ENCODE results near the gene HINFP. TPM values are rescaled to one million over a fixed set of nuclear protein-coding genes. Genes with fewer than 3 reads are reported as not detected.

The HINFP gene
- polyA plus RNA-seq, 1 experiment, result 14.9 TPM

DNA sequence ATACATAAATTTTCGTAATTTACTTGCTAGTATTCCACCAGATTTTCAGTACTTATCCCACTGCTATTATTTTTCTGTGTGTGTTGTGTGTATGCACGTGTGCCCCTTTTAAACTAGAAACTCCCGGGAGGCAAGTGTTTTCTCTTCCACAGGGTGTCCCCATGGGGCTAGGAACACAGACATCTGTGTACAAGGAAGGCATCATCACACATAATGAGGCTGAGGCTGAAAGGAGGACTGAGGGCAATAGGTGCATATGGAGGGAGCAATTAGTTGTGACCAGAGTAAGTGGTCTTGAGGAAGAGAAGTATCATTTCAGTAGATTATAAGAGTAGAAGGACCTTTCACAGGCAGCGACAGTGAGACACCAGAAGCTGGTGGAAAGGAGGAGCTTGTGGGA is 17.6 kb upstream of the HINFP start:
- no peaks in the 10 kb centered on the region for H3K9me3 ChIP-seq (ENCODE audit: control insufficient read depth, insufficient read depth, low read length)
- TF ChIP-seq CTCF (IDR thresholded peaks at IDR 0.05; ENCODE audit: low read depth, low read length), result no peak
- CTCF ChIA-PET, result interaction anchor here (1.1 to 1.7 kb wide), 2 partner anchors 93 to 102 kb away, joined by 5 to 6 read pairs; partner anchors contain the start of gene CBL
- H3K4me3 ChIP-seq (ENCODE audit: low read depth, low read length), result no peak overlapping the region
- DNase-seq (ENCODE audit: low read depth, low spot score), result no peak
- POLR2A ChIA-PET, result no interaction called here
- no peaks in the 10 kb centered on the region for H3K27me3 ChIP-seq (ENCODE audit: control insufficient read depth, insufficient read depth, low read length)
- no peak overlapping the region for H3K27ac ChIP-seq (ENCODE audit: low read depth, low read length)

GRCh38 chr11:119106564-119107537 is 14.5 kb upstream of the HINFP start, which contains the start of gene C2CD2L:
TSS of gene C2CD2L (plus strand) at chr11:119107344. CDS start at chr11:119107742, 398 bp downstream.
- Histone ChIP-seq H3K4me3 (ENCODE audit: low read depth, low read length) (peak within 1 kb of the TSS; percentile 80), H3K27me3 (ENCODE audit: control insufficient read depth, insufficient read depth, low read length) (no peaks in the 10 kb centered on the region), H3K27ac (ENCODE audit: low read depth, low read length) (peak within 1 kb of the TSS; percentile 39), H3K9me3 (ENCODE audit: control insufficient read depth, insufficient read depth, low read length) (no peaks in the 10 kb centered on the region)
- POLR2A ChIA-PET, result interaction anchor here (0.7 to 2.4 kb wide), 4 partner anchors 12 to 232 kb away, joined by 3 to 23 read pairs (median 7); partner anchors contain the start of gene HINFP
- peak; percentile 64 for DNase-seq (ENCODE audit: low read depth, low spot score)
- no peak for TF ChIP-seq CTCF (IDR thresholded peaks at IDR 0.05; ENCODE audit: low read depth, low read length)
- CTCF ChIA-PET, result interaction anchor here (0.7 to 2.3 kb wide), 6 partner anchors 12 to 249 kb away, joined by 3 to 8 read pairs (median 4); partner anchors contain the start of gene CBL

DNA sequence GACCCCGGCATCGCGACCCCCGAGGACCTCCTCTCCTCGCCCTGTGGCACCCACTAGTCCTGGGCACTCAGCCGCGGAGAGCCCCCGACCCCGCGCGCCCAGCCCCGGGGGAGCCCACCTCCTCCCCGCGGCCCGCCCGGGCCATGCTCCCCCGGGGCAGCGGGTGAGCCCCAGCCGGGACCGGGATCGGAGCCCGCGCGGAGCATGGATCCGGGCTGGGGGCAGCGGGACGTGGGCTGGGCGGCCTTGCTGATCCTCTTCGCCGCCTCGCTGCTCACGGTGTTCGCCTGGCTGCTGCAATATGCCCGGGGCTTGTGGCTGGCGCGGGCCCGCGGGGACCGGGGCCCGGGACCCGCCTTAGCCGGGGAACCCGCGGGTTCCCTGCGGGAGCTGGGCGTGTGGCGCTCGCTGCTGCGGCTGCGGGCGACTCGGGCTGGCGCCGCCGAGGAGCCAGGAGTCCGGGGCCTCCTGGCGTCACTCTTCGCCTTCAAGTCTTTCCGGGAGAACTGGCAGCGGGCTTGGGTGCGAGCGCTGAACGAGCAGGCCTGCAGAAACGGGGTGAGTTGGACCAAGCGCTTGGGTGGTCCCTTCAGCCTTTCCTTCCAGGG is 13.7 kb upstream of the HINFP start:
- no peak for DNase-seq (ENCODE audit: low read depth, low spot score)
- ChIA-PET CTCF (interaction anchor here (0.9 to 2.3 kb wide), 3 partner anchors 89 to 249 kb away, joined by 3 to 8 read pairs (median 5); partner anchors contain the start of gene CBL), POLR2A (interaction anchor here (1.9 to 2.4 kb wide), 2 partner anchors 13 kb away, joined by 11 to 23 read pairs; partner anchors contain the start of gene HINFP)
- H3K27ac ChIP-seq (ENCODE audit: low read depth, low read length), result no peak overlapping the region
- H3K27me3 ChIP-seq (ENCODE audit: control insufficient read depth, insufficient read depth, low read length), result no peaks in the 10 kb centered on the region
- no peaks in the 10 kb centered on the region for H3K9me3 ChIP-seq (ENCODE audit: control insufficient read depth, insufficient read depth, low read length)
- peak overlapping the region; percentile 80 for H3K4me3 ChIP-seq (ENCODE audit: low read depth, low read length)
- no peak for TF ChIP-seq CTCF (IDR thresholded peaks at IDR 0.05; ENCODE audit: low read depth, low read length)

DNA sequence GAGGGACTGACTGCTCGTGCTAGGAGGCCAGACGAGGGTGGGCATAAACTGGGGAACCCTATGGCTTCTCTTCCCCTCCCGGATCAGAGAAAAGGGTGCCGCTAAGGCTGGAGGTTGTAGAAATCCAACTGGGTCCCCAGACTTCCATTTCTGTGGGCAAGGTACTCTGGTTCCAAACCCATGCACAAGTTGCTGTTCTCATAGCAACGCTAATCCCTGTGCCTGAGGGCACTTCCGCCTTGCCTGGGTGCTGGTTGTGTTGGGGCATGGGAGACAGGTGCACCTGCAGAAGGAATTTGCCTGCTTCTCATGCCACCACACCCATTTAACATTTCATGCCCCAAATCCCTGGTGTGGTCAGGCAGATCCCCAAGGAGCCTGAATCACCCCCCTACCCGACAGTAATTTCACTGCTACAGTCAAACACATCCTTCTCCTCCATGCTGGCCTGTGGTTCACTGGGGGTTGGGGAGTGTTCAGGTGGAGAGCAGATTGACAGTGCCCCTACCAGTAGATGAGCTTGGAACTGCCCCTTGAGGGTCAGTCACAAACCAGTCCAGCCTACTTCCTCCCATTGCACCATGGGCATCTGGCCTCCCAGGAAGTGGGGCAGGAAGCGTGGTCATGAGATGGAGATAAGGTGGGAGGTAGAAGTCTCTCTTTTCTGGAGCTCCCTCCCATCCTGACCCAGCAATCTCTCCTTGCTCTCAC is 13.1 kb upstream of the HINFP start:
- Histone ChIP-seq H3K9me3 (ENCODE audit: control insufficient read depth, insufficient read depth, low read length) (no peaks in the 10 kb centered on the region), H3K27ac (ENCODE audit: low read depth, low read length) (no peak overlapping the region), H3K27me3 (ENCODE audit: control insufficient read depth, insufficient read depth, low read length) (no peaks in the 10 kb centered on the region), H3K4me3 (ENCODE audit: low read depth, low read length) (peak overlapping the region; percentile 80)
- ChIA-PET POLR2A (interaction anchor here (1.9 to 2.4 kb wide), 2 partner anchors 12 to 13 kb away, joined by 11 to 23 read pairs; partner anchors contain the start of gene HINFP), CTCF (interaction anchor here (1.2 to 2.3 kb wide), 6 partner anchors 14 to 97 kb away, joined by 3 to 11 read pairs (median 6); partner anchors contain the start of gene CBL)
- no peak for TF ChIP-seq CTCF (IDR thresholded peaks at IDR 0.05; ENCODE audit: low read depth, low read length)
- DNase-seq (ENCODE audit: low read depth, low spot score), result no peak
